K562 (cell line): ENCODE measurements around the gene RPL28. TPM values are rescaled to one million over a fixed set of nuclear protein-coding genes. Genes with fewer than 3 reads are reported as not detected.
A peak's percentile ranks its signal among the peaks of the same experiment; 100 is the strongest.

Experiments used
- CBX5 ChIP-seq: IDR thresholded peaks from 2 replicates; pipeline ENCODE4 v1.6.1; 2014; ENCODE audit warnings: low read depth, borderline replicate concordance
- HDAC6 ChIP-seq: IDR thresholded peaks from 2 replicates; pipeline ENCODE4 v1.6.1; 2012; ENCODE audit warnings: low read depth, mild to moderate bottlenecking, control low read depth, inconsistent platforms, low read length, moderate library complexity
- HNRNPL ChIP-seq: fragments of 200-400 bp; formaldehyde crosslinking; IDR thresholded peaks from 2 replicates; pipeline ENCODE4 v1.6.1; 2017; ENCODE audit warnings: low read depth, mild to moderate bottlenecking, low read length
- KDM1A ChIP-seq, 2 experiments: fragments of 450-650 bp; IDR thresholded peaks; 2 replicates each; pipeline ENCODE4 v1.6.1; 2016; ENCODE audit warnings: mild to moderate bottlenecking in 2 of 2
- MAFG ChIP-seq: fragments of 450-650 bp; conservative IDR thresholded peaks from 2 replicates; pipeline ENCODE4 v1.6.1; 2016; ENCODE audit warnings: missing genetic modification characterization, missing compliant biosample characterization
- MEF2A ChIP-seq: IDR thresholded peaks from 2 replicates; pipeline ENCODE4 v1.6.1; 2011; ENCODE audit warnings: low read depth, mild to moderate bottlenecking, low read length, moderate library complexity; ENCODE audit not compliant: control insufficient read depth
- NFE2L1 ChIP-seq: fragments of 450-650 bp; IDR thresholded peaks from 2 replicates; pipeline ENCODE4 v1.6.1; 2016; ENCODE audit warnings: missing genetic modification characterization, low read depth, mild to moderate bottlenecking, missing compliant biosample characterization, moderate library complexity, borderline replicate concordance
- PML ChIP-seq: IDR thresholded peaks from 2 replicates; pipeline ENCODE4 v1.6.1; 2012; ENCODE audit warnings: low read length, inconsistent platforms
- PRDM10 ChIP-seq: fragments of 450-650 bp; IDR thresholded peaks from 2 replicates; pipeline ENCODE4 v1.6.1; 2018; ENCODE audit not compliant: partially characterized antibody
- SOX6 ChIP-seq: fragments of 450-650 bp; IDR thresholded peaks from 2 replicates; pipeline ENCODE4 v1.6.1; 2014; ENCODE audit warnings: mild to moderate bottlenecking
- SRF ChIP-seq, 2 experiments: fragments of 250-450, 450-650 bp in 1 of 2; sonication (Bioruptor Pico) in 1 of 2; sonication (generic) in 1 of 2; formaldehyde crosslinking; IDR thresholded peaks; 2 replicates each; pipeline versions ENCODE4 v1.5.0 to v1.5.1; 2020 to 2022; ENCODE audit warnings: mild to moderate bottlenecking in 1 of 2, missing genetic modification reagents in 1 of 2
- STAG1 ChIP-seq: sonication (generic); formaldehyde crosslinking; IDR thresholded peaks from 2 replicates; pipeline ENCODE4 v1.5.0; 2020; ENCODE audit warnings: missing genetic modification reagents, borderline replicate concordance
- ZNF134 ChIP-seq: fragments of 250-450 bp; sonication (Bioruptor Pico); conservative IDR thresholded peaks from 2 replicates; pipeline ENCODE4 v1.4.0; 2020
- ZNF23 ChIP-seq: fragments of 250-450 bp; sonication (Bioruptor Pico); IDR thresholded peaks from 2 replicates; pipeline ENCODE4 v1.4.0; 2020; ENCODE audit warnings: mild to moderate bottlenecking
- ZNF280B ChIP-seq: fragments of 250-450 bp; sonication (Bioruptor Pico); IDR thresholded peaks from 2 replicates; pipeline ENCODE4 v1.5.1; 2021; ENCODE audit warnings: mild to moderate bottlenecking
- ZNF699 ChIP-seq: fragments of 250-450 bp; sonication (Bioruptor Pico); IDR thresholded peaks from 2 replicates; pipeline ENCODE4 v1.8.0; 2021; ENCODE audit warnings: mild to moderate bottlenecking, moderate library complexity; ENCODE audit not compliant: insufficient replicate concordance
- ZSCAN32 ChIP-seq: fragments of 450-650 bp; formaldehyde crosslinking; IDR thresholded peaks from 2 replicates; pipeline ENCODE4 v1.4.0; 2020; ENCODE audit warnings: mild to moderate bottlenecking, moderate library complexity
- polyA plus RNA-seq, 8 experiments: library from polyadenylated mRNA; depleted of rRNA in 4 of 8; stranded (reverse) in 5 of 8; unstranded in 3 of 8; fragments of >200 nt; fragmentation: Nextera tagmentation in 2 of 8; fragmentation: Illumina TruSeq in 1 of 8; extraction: Ambion mirVana in 2 of 8; extraction: Trizol in 1 of 8; gene quantifications; 2 replicates each; pipeline versions ENCODE4 v1.2.1 to v1.2.3, GENCODE V29; 2011 to 2014; ENCODE audit warnings: inconsistent platforms in 1 of 8, missing spikeins in 1 of 8
- total RNA-seq, 7 experiments: library from RNA; depleted of rRNA in 6 of 7; stranded (reverse); fragments of >200 nt in 6 of 7; fragmentation: Illumina TruSeq in 2 of 7; extraction: Trizol in 2 of 7; gene quantifications; 2 replicates each; pipeline versions ENCODE4 v1.2.1 to v1.2.3, GENCODE V29; 2011 to 2021; ENCODE audit warnings: low replicate concordance in 1 of 7
- TF ChIP-seq, protein P1 (sequence below): sonication (generic); formaldehyde crosslinking; IDR thresholded peaks from 2 replicates; pipeline ENCODE4 v1.9.0; 2022; ENCODE audit warnings: mild to moderate bottlenecking, missing genetic modification reagents
- TF ChIP-seq, protein P2 (sequence below): fragments of 250-450 bp; sonication (Bioruptor Pico); IDR thresholded peaks from 2 replicates; pipeline ENCODE4 v1.8.0; 2021; ENCODE audit warnings: mild to moderate bottlenecking, moderate library complexity
- TF ChIP-seq, protein P3 (sequence below): fragments of 250-450 bp; sonication (Bioruptor Pico); IDR thresholded peaks from 2 replicates; pipeline ENCODE4 v1.8.0; 2022; ENCODE audit warnings: inconsistent platforms, mild to moderate bottlenecking, moderate library complexity, borderline replicate concordance

The RPL28 gene
- total and polyA plus RNA-seq, 9 of the 15 experiments (the other 6 are each of a cell fraction or from before 2014, with no cell fraction given): 124 to 3,106 (median 622) TPM

DNA sequence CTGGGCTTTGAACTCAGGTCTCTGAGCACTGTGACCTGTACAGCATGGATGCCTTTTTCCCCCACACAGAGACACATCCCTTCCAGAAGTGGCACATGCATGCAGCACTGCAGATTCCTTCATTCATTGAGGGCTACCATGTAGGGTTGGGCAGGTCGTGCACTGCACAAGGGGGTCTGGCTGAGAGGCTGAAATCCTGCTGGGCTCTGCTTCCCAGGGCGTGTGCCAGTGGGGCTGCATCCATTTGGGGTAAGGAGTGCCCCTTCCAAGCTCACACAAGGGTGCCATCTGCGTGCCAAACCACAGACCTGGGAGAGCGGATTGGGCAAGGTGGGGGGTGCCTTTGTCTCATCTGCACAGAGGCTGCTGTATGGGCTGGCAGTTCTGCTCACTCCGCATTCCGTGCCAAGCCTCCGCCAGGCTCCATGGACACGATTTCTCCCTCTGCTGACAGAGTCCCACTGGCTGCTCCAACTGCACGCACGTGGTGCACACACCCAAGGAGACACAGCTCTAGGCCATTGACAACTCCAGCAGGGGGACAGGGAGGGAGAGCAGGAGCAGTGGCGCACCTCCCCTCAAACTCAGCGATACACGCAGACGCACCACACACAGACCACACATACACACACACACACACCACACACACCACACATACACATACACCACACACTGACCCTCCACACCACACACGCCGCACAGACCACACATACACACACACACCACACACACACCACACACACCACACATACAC, 61.9 kb downstream of the RPL28 start (continued):
- TF ChIP-seq PRDM10 (no peak), ZNF280B (CRISPR knock-in tag) (no peak), HNRNPL (0 out of 2 replicates have a peak, but pooled peaks have one; percentile 28), PML (no peak), KDM1A (IDR thresholded peaks at IDR 0.05) (no peak), CBX5 (no peak), HDAC6 (peak; percentile 7; the same call in 1 of the 2 replicates), STAG1 (CRISPR knock-in tag) (no peak), NFE2L1 (tag) (no peak), ZNF699 (CRISPR knock-in tag) (no peak), MEF2A (no peak), ZNF134 (no peak), ZNF23 (CRISPR knock-in tag) (no peak), ZSCAN32 (CRISPR knock-in tag) (no peak), SOX6 (no peak), MAFG (no peak), SRF (CRISPR knock-in tag; IDR thresholded peaks at IDR 0.05) (no peak)
- TF ChIP-seq, protein P1, sequence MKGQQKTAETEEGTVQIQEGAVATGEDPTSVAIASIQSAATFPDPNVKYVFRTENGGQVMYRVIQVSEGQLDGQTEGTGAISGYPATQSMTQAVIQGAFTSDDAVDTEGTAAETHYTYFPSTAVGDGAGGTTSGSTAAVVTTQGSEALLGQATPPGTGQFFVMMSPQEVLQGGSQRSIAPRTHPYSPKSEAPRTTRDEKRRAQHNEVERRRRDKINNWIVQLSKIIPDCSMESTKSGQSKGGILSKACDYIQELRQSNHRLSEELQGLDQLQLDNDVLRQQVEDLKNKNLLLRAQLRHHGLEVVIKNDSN (CRISPR knock-in tag): peak; percentile 87
- TF ChIP-seq, protein P2, sequence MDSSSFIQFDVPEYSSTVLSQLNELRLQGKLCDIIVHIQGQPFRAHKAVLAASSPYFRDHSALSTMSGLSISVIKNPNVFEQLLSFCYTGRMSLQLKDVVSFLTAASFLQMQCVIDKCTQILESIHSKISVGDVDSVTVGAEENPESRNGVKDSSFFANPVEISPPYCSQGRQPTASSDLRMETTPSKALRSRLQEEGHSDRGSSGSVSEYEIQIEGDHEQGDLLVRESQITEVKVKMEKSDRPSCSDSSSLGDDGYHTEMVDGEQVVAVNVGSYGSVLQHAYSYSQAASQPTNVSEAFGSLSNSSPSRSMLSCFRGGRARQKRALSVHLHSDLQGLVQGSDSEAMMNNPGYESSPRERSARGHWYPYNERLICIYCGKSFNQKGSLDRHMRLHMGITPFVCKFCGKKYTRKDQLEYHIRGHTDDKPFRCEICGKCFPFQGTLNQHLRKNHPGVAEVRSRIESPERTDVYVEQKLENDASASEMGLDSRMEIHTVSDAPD (CRISPR knock-in tag): no peak
- TF ChIP-seq, protein P3, sequence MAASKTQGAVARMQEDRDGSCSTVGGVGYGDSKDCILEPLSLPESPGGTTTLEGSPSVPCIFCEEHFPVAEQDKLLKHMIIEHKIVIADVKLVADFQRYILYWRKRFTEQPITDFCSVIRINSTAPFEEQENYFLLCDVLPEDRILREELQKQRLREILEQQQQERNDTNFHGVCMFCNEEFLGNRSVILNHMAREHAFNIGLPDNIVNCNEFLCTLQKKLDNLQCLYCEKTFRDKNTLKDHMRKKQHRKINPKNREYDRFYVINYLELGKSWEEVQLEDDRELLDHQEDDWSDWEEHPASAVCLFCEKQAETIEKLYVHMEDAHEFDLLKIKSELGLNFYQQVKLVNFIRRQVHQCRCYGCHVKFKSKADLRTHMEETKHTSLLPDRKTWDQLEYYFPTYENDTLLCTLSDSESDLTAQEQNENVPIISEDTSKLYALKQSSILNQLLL (CRISPR knock-in tag): no peak
